Right lobe of liver (tissue), 4 donors: ENCODE results near the gene SERPINA1.

Experiments used
- POLR2A ChIP-seq: fragments of 450-650 bp; IDR thresholded peaks from one replicate; pipeline ENCODE4 v1.6.1; 2017; ENCODE audit warnings: antibody characterized with exemption, mild to moderate bottlenecking
- TF ChIP-seq, protein P1 (sequence below), 4 donors: fragments of 200-600 bp in 3 of 4; fragments of 450-650 bp in 1 of 4; IDR thresholded peaks; one replicate each; pipeline versions ENCODE4 v1.5.1 to v1.8.0; 2016 to 2022; ENCODE audit warnings: antibody characterized with exemption in 4 of 4, mild to moderate bottlenecking in 2 of 4
- donor health status: DM: no; HTN: no; CAD: no.
- donor health status: DM: no; HTN: no; CAD: no.
- donor health status: DM: no; HTN: yes; CAD: no.

GRCh38 chr14:94366146-94366915 is 22.1 kb downstream of the SERPINA1 start, which contains the start of gene SERPINA2:
- TF ChIP-seq, protein P1, sequence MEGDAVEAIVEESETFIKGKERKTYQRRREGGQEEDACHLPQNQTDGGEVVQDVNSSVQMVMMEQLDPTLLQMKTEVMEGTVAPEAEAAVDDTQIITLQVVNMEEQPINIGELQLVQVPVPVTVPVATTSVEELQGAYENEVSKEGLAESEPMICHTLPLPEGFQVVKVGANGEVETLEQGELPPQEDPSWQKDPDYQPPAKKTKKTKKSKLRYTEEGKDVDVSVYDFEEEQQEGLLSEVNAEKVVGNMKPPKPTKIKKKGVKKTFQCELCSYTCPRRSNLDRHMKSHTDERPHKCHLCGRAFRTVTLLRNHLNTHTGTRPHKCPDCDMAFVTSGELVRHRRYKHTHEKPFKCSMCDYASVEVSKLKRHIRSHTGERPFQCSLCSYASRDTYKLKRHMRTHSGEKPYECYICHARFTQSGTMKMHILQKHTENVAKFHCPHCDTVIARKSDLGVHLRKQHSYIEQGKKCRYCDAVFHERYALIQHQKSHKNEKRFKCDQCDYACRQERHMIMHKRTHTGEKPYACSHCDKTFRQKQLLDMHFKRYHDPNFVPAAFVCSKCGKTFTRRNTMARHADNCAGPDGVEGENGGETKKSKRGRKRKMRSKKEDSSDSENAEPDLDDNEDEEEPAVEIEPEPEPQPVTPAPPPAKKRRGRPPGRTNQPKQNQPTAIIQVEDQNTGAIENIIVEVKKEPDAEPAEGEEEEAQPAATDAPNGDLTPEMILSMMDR (IDR thresholded peaks at IDR 0.05), result no peak
- TF ChIP-seq POLR2A, result no peak
